Measurements from ENCODE around the gene SLC9A3. TPM values are rescaled to one million over a fixed set of nuclear protein-coding genes. Genes with fewer than 3 reads are reported as not detected.

Gene SLC9A3
- total RNA-seq, 4 donors from 2014 or later, result 5.9 to 8.2 (median 7.6) TPM

DNA sequence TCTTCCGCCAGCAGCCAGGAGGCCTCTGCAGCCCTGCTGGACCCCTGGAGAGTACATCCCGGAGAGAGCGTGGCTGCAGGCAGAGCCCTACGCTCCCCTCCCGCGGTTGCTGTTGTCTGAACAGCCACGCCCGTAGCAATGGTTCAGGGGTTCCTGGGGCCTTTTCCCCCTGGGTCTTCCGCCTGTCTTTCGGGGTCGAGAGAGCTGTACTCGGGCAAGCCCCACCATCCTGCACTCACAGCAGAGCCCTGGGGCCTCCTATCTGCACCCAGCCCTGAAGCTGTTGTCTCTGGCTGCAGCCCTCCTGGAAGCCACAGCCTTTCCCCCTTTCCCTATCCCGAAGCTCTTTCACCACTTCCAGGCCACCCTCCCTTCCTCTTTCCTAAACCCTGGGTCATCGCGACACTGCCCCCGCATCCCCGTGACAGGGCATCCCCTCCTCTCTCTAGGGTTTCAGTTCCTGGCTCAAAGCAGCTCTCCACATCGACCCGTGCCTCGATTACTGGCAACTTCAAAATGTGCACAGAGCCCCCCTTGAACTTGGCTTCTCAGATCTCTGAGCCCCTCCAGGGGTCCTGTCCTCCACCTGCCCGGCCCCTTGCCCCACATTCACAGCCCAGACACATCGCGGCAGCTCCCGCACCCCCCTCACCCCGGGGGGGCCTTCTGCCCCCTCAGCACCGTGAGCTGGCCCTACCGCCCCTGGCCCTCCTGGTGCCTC lies 44.0 kb upstream of the SLC9A3 start:
- peaks cover 3% of the 10 kb centered on the region for H3K27me3 ChIP-seq
- H3K36me3 ChIP-seq, result no peaks in the 10 kb centered on the region
- no peak overlapping the region for H3K27ac ChIP-seq
- 57 to 62% methylated on average over 21 to 27 of the region's 27 CpGs for WGBS, 2 donors
- no peak for DNase-seq
- no peak for TF ChIP-seq POLR2A (IDR thresholded peaks at IDR 0.05)
- TF ChIP-seq, protein P1, sequence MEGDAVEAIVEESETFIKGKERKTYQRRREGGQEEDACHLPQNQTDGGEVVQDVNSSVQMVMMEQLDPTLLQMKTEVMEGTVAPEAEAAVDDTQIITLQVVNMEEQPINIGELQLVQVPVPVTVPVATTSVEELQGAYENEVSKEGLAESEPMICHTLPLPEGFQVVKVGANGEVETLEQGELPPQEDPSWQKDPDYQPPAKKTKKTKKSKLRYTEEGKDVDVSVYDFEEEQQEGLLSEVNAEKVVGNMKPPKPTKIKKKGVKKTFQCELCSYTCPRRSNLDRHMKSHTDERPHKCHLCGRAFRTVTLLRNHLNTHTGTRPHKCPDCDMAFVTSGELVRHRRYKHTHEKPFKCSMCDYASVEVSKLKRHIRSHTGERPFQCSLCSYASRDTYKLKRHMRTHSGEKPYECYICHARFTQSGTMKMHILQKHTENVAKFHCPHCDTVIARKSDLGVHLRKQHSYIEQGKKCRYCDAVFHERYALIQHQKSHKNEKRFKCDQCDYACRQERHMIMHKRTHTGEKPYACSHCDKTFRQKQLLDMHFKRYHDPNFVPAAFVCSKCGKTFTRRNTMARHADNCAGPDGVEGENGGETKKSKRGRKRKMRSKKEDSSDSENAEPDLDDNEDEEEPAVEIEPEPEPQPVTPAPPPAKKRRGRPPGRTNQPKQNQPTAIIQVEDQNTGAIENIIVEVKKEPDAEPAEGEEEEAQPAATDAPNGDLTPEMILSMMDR (IDR thresholded peaks at IDR 0.05), result no peak
- intact Hi-C loops (cut with DNase I), result no loop called here
- H3K9me3 ChIP-seq, result no peaks in the 10 kb centered on the region
- H3K4me3 ChIP-seq (replicated peaks in 1 of 3), result no peak overlapping the region
- peaks cover 0 to 4% of the 10 kb centered on the region in 2 donors for H3K4me1 ChIP-seq

DNA sequence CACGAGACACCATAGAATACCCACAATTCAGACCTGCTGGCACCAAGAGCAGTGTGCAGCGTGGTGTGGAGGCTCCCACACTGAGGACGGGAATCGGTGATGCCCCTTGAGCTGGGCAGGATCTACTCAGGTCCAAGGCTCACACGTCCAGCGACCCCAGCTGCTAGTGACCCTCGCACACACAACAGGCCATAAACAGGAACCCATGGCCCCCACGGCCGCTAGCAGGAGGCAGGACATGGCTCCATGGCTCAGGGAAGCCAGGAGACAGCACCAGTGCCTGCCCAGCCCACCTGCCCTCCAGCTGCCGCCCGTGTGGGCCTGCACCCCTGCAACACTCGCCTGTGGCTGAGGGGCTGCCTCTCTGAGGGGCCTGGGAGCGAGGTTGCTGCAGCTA lies 43.4 kb upstream of the SLC9A3 start:
- H3K27me3 ChIP-seq, result peaks cover 3% of the 10 kb centered on the region
- intact Hi-C loops (cut with DNase I), result no loop called here
- DNase-seq, result no peak
- H3K27ac ChIP-seq, result no peak overlapping the region
- H3K4me1 ChIP-seq, result peaks cover 0 to 4% of the 10 kb centered on the region in 2 donors
- H3K36me3 ChIP-seq, result no peaks in the 10 kb centered on the region
- H3K9me3 ChIP-seq, result no peaks in the 10 kb centered on the region
- H3K4me3 ChIP-seq (replicated peaks in 1 of 3), result no peak overlapping the region
- TF ChIP-seq, protein P1 (IDR thresholded peaks at IDR 0.05), result no peak
- TF ChIP-seq POLR2A (IDR thresholded peaks at IDR 0.05), result no peak
- 79 to 83% methylated on average over 9 to 10 of the region's 13 CpGs for WGBS, 2 donors

DNA sequence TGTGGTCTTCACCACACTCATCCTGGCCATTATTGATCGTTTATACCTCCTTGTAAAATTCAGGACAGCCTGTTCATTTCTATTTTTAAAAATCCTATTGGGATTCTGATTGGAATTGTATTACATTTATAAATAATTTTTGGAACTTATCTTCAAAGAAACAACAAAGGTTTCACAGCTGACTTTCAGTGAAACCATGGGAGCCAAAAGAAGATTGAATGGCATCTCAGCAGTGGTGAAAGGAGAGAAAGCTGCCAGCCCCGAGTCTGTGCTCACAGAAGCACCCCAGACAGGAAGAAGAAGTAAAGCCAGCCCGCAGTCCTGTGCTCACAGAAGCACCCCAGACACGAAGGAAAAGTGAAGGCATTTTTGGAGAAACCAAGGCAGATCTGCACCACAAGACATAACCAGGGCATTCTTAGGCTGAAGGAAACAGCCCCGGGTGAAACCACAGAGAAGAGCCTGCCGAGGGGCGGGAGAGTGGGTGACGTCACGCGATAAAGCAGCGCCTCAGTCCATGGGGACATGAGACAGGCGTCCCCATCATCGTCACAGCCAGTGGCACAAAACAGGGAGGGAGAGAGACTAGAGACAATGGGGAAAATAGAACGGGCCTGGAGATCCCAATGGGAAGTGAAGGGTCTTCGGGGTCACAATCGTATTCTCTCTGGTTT lies 42.5 kb upstream of the SLC9A3 start:
- peaks cover 3% of the 10 kb centered on the region for H3K27me3 ChIP-seq
- H3K27ac ChIP-seq, result no peak overlapping the region
- H3K4me3 ChIP-seq (replicated peaks in 1 of 3), result no peak overlapping the region
- DNase-seq, result no peak
- no peaks in the 10 kb centered on the region for H3K36me3 ChIP-seq
- no peaks in the 10 kb centered on the region for H3K9me3 ChIP-seq
- H3K4me1 ChIP-seq, result peaks cover 0 to 4% of the 10 kb centered on the region in 2 donors
- TF ChIP-seq POLR2A (IDR thresholded peaks at IDR 0.05), result no peak
- TF ChIP-seq, protein P1 (IDR thresholded peaks at IDR 0.05), result no peak
- WGBS, 2 donors, result 87 to 90% methylated on average over 16 of the region's 16 CpGs
- intact Hi-C loops (cut with DNase I), result no loop called here

DNA sequence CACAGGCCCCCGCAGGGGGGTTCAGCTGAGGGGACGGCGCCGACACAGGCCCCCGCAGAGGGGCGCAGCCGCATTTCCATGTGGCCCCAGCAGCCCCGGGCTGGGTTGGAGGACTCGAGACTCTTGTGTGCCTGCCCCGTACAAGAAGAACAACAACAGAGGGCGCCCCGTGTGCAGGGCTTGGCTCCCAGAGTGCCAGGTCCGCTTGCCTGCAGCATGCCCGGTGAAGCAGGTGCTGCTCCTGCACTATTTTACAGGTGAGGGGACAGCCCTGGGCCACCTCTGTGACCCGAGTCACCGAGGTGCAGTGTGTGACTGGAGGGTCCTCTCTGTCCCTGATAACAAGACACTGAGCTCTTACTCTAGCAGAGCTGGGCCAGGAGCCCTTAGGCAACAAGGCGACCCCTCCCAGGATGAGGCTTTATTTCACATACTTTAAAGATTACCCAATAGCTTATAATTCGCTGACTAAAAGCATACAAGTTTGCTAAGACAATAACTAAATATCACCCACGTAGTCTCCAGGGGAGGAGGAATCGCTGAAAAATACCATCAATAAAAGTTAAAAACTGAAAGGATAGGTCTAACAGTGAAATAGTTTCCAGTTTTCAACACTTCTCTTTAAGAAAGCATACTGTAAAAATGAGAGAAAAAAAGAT lies 41.7 kb upstream of the SLC9A3 start:
- Histone ChIP-seq H3K4me3 (replicated peaks in 1 of 3) (no peak overlapping the region), H3K9me3 (no peaks in the 10 kb centered on the region), H3K36me3 (no peaks in the 10 kb centered on the region), H3K4me1 (peaks cover 0 to 4% of the 10 kb centered on the region in 2 donors), H3K27me3 (peaks cover 3% of the 10 kb centered on the region), H3K27ac (no peak overlapping the region)
- no peak for TF ChIP-seq POLR2A (IDR thresholded peaks at IDR 0.05)
- TF ChIP-seq, protein P1 (IDR thresholded peaks at IDR 0.05), result no peak
- peak in 1 of 2 donors; percentile 11 for DNase-seq
- WGBS, 2 donors, result 65 to 73% methylated on average over 4 to 5 of the region's 20 CpGs
- intact Hi-C loops (cut with DNase I), result no loop called here
